ENCODE measurements around the gene FBXL20. TPM values are rescaled to one million over a fixed set of nuclear protein-coding genes. Genes with fewer than 3 reads are reported as not detected.

The FBXL20 gene
- total RNA-seq, 1 experiment from 2014 or later, result 6.8 TPM

DNA sequence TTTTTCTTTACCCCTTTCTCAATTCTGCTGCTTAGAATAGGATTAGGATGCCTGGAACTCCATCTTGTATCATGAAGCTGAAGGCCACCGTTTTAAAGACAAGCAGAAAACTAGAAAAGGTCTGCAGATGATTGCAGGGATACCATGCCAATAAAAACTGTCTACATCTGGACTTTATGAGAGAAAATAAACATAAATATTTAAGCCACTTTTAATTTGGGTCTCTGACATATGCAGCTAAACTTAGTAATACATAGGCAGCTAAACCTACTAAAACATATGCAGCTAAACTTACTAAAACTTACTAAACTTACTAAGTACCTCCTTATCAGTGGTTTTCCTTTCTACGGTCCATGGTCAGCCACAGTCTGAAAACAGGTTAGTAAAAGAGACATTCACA lies 48.4 kb downstream of the FBXL20 start:
- intact Hi-C loops (cut with micrococcal nuclease; ENCODE audit: unreplicated experiment), result loop anchor here (10.0 kb wide), 1 partner anchor 88 kb away; no protein-coding TSS in a partner anchor
- Histone ChIP-seq H3K27ac (ENCODE audit: low read depth, low read length, poor library complexity, severe bottlenecking) (no peak overlapping the region), H3K9me3 (ENCODE audit: low read depth, low read length, poor library complexity, severe bottlenecking) (no peaks in the 10 kb centered on the region), H3K4me1 (ENCODE audit: insufficient read depth, low read length, poor library complexity, severe bottlenecking) (no peaks in the 10 kb centered on the region), H3K27me3 (replicated peaks; ENCODE audit: insufficient read depth, low read depth, low read length, poor library complexity) (no peaks in the 10 kb centered on the region), H3K4me3 (ENCODE audit: low read depth, low read length, poor library complexity, severe bottlenecking) (no peak overlapping the region), H3K36me3 (ENCODE audit: insufficient read depth, low read length, poor library complexity, severe bottlenecking) (no peaks in the 10 kb centered on the region)
- no peak for DNase-seq (ENCODE audit: low spot score)
- BruUV-seq (replicated peaks), result no TSS peak
- POLR2A ChIA-PET (ENCODE audit: low non-redundant PET), result no interaction called here
- CTCF ChIA-PET, result interaction anchor here (1.1 to 1.5 kb wide), 2 partner anchors 82 to 108 kb away, joined by 3 to 4 read pairs; no protein-coding TSS in a partner anchor
- TF ChIP-seq, protein P1, sequence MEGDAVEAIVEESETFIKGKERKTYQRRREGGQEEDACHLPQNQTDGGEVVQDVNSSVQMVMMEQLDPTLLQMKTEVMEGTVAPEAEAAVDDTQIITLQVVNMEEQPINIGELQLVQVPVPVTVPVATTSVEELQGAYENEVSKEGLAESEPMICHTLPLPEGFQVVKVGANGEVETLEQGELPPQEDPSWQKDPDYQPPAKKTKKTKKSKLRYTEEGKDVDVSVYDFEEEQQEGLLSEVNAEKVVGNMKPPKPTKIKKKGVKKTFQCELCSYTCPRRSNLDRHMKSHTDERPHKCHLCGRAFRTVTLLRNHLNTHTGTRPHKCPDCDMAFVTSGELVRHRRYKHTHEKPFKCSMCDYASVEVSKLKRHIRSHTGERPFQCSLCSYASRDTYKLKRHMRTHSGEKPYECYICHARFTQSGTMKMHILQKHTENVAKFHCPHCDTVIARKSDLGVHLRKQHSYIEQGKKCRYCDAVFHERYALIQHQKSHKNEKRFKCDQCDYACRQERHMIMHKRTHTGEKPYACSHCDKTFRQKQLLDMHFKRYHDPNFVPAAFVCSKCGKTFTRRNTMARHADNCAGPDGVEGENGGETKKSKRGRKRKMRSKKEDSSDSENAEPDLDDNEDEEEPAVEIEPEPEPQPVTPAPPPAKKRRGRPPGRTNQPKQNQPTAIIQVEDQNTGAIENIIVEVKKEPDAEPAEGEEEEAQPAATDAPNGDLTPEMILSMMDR (conservative IDR thresholded peaks at IDR 0.05; ENCODE audit: low read depth, low read length), result no peak
- TF ChIP-seq EZH2 (IDR thresholded peaks at IDR 0.05; ENCODE audit: borderline replicate concordance, low read depth, low read length, poor library complexity, severe bottlenecking), result no peak

GRCh38 chr17:39352511-39352910 lies 48.9 kb downstream of the FBXL20 start:
- CTCF ChIA-PET, result interaction anchor here (0.6 to 1.5 kb wide), 5 partner anchors 82 to 269 kb away, joined by 3 to 6 read pairs (median 4); no protein-coding TSS in a partner anchor
- BruUV-seq (replicated peaks), result no TSS peak
- TF ChIP-seq EZH2 (IDR thresholded peaks at IDR 0.05; ENCODE audit: borderline replicate concordance, low read depth, low read length, poor library complexity, severe bottlenecking), result no peak
- TF ChIP-seq, protein P1 (conservative IDR thresholded peaks at IDR 0.05; ENCODE audit: low read depth, low read length), result no peak
- intact Hi-C loops (cut with micrococcal nuclease; ENCODE audit: unreplicated experiment), result loop anchor here (10.0 kb wide), 1 partner anchor 88 kb away; no protein-coding TSS in a partner anchor
- no peak for DNase-seq (ENCODE audit: low spot score)
- H3K4me1 ChIP-seq (ENCODE audit: insufficient read depth, low read length, poor library complexity, severe bottlenecking), result no peaks in the 10 kb centered on the region
- no peaks in the 10 kb centered on the region for H3K27me3 ChIP-seq (replicated peaks; ENCODE audit: insufficient read depth, low read depth, low read length, poor library complexity)
- no peaks in the 10 kb centered on the region for H3K9me3 ChIP-seq (ENCODE audit: low read depth, low read length, poor library complexity, severe bottlenecking)
- H3K27ac ChIP-seq (ENCODE audit: low read depth, low read length, poor library complexity, severe bottlenecking), result no peak overlapping the region
- no peak overlapping the region for H3K4me3 ChIP-seq (ENCODE audit: low read depth, low read length, poor library complexity, severe bottlenecking)
- H3K36me3 ChIP-seq (ENCODE audit: insufficient read depth, low read length, poor library complexity, severe bottlenecking), result no peaks in the 10 kb centered on the region
- POLR2A ChIA-PET (ENCODE audit: low non-redundant PET), result no interaction called here

GRCh38 chr17:39351508-39351907 lies 49.9 kb downstream of the FBXL20 start:
- Histone ChIP-seq H3K36me3 (ENCODE audit: insufficient read depth, low read length, poor library complexity, severe bottlenecking) (no peaks in the 10 kb centered on the region), H3K4me3 (ENCODE audit: low read depth, low read length, poor library complexity, severe bottlenecking) (no peak overlapping the region), H3K27me3 (replicated peaks; ENCODE audit: insufficient read depth, low read depth, low read length, poor library complexity) (no peaks in the 10 kb centered on the region), H3K27ac (ENCODE audit: low read depth, low read length, poor library complexity, severe bottlenecking) (no peak overlapping the region), H3K9me3 (ENCODE audit: low read depth, low read length, poor library complexity, severe bottlenecking) (no peaks in the 10 kb centered on the region), H3K4me1 (ENCODE audit: insufficient read depth, low read length, poor library complexity, severe bottlenecking) (no peaks in the 10 kb centered on the region)
- TF ChIP-seq, protein P1 (conservative IDR thresholded peaks at IDR 0.05; ENCODE audit: low read depth, low read length), result no peak
- no peak for TF ChIP-seq EZH2 (IDR thresholded peaks at IDR 0.05; ENCODE audit: borderline replicate concordance, low read depth, low read length, poor library complexity, severe bottlenecking)
- no peak for DNase-seq (ENCODE audit: low spot score)
- ChIA-PET POLR2A (ENCODE audit: low non-redundant PET) (no interaction called here), CTCF (interaction anchor here (0.7 kb wide), 1 partner anchor 12 kb away, joined by 4 read pairs; no protein-coding TSS in a partner anchor)
- no TSS peak for BruUV-seq (replicated peaks)
- intact Hi-C loops (cut with micrococcal nuclease; ENCODE audit: unreplicated experiment), result loop anchor here (10.0 kb wide), 1 partner anchor 87 kb away; no protein-coding TSS in a partner anchor

Data from A673 (cell line).